Stimulated activated CD8-positive, alpha-beta memory T cell treated with anti-CD3 and anti-CD28 coated beads, Interleukin-12 subunit alpha, Interleukin-12 subunit beta, amount 100 ng/mL, for 24 hours (primary cell): ENCODE data around the gene CASZ1.

Source experiments
- DNase-seq: peaks from one replicate; pipeline ENCODE4 v3.0.0-alpha.2; 2020; ENCODE audit errors: extremely low read depth

CASZ1 gene

DNA sequence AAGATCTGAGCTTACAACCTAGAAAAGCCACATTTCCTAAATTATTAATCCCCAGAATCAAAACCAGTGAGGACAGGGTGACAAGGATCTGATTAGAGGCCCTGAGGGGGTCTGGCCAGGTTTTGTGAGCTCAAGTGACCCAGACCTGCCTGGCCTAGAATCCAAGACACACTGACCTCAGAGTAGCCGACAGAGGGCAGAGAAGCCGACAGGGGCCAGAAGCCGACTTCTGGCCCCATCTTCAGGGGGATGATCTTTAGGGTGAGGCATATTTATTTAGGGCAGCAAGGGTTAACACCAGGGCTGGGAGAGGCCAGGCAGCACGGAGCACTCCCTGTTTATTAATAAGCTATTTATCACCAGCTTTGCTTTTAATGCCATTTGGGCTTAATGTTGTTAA, 45.3 kb downstream of the CASZ1 start:
- DNase-seq: no peak

DNA sequence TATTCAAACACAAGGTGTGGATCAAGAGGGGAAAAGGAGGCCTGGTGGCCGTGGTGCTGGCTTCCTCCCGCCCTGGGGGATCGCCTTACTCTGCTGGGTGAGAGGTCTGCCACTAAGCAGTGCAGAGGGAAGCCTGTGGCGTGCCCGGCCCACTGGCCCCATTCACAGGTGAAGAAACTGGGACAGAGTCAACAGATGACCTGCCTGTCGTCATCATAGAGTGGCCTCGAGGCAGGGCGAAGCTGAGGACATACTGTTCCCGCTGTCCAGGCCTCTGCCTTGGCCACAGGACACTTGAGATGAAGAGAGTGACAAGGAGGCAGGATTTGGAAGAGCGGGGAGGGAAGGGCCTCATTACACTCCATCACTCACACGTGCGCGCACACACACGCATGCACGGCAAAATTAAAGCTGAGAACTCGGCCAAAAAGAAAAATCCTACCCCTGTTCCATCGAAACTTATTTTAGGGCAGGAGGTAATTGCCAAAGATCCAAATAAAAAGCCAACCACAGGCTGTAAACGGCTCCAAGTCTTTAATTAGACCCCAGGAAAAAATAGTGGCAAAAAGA, 50.5 kb downstream of the CASZ1 start:
- no peak for DNase-seq

DNA sequence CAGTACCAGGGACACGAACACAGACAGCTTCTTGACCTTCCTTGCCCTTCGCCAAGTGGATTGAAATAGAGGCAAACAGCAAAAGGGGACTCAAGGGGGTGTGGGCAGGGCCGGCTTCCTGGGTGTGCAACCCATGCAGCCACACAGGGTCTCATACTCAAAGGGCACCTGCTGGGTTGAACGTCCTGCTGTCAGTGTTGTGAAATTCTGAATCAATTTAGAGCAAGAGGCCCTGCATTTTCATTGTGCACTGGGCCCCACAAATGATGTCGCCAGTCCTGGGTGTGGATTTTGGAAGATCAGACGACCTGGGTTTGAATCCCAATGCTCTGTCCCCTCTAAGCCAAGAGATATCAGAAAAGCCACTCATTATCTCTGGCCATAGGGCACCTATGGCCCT, 51.1 kb downstream of the CASZ1 start:
- DNase-seq: no peak

DNA sequence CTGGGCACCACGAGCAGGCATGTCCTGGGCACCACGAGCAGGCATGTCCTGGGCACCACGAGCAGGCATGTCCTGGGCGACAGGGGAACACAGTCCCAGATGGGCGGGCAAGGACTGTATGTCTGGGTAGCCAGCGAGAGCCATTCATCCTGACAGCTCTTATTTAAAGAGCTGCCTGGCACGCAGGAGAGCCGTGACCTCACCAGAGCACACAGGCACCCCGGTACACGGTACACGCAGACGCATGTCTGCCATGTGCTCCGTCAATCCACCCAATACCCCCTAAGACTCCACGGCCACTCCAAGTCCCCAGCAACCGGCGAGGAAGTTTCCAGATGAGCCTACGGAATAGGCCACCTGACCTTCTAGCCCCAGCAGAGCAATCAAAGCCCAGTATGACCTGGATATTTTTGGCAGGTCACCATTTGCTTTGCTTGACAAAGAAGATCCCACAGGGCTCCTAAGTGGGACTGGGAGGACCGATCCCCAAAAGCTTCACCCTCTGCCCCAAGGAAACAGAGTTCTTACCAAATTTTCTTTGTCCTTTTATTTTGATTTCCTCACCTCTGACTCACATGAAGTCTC, 51.7 kb downstream of the CASZ1 start:
- no peak for DNase-seq

DNA sequence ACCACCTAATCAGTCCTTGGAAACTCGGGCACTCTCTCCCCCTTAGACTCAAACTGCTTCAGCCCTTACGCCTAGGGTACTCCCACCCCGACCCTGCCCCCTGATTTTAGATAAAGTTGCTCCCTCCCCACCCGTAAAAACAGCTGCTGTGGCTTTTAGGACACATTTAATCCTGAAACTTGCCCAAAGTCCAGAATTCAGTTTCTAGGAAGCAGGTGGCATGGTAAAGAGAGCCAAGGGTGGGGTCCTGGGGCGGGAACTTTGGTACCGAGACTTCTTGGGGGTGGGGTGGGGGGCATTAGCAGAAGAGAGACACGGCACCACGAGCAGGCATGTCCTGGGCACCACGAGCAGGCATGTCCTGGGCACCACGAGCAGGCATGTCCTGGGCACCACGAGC, 52.4 kb downstream of the CASZ1 start:
- DNase-seq: no peak

DNA sequence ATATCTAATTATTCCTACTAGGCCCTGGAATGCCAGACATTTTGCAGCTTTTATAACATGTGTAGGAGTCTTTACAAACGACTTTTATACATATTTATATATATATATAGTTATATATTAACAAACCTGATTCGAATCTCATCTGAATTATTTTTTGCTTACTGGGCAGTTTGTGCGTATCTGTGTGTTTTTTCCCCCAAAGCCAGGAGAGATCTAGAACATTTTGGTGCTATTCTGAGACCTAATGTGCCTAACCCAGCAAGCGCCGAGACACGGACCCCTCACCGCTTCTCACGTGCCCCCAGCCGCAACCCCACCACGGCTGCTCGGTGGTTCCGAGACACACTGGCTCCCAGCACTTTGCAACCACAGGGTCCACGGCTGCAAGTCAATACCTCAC, 54.8 kb downstream of the CASZ1 start:
- no peak for DNase-seq

DNA sequence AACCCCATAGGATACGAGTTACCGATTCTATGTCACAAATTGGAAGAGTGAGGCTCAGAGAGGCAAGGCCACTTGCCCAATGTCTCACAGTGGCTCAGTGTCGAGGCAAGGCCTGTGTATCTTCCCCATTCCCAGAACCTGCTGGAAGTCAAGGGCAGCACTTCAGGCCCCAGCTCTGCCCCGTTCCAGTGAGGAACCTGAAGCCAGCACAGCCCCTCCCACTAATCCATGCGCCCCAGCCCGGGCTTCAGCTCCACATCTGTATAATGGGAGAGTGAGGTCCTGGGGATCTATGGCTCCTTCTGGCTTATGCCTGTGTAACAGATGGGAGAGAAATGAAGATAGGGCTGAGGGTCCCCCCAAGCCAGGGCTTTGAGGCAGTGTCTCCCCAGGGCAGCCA, 56.3 kb downstream of the CASZ1 start:
- DNase-seq: no peak

DNA sequence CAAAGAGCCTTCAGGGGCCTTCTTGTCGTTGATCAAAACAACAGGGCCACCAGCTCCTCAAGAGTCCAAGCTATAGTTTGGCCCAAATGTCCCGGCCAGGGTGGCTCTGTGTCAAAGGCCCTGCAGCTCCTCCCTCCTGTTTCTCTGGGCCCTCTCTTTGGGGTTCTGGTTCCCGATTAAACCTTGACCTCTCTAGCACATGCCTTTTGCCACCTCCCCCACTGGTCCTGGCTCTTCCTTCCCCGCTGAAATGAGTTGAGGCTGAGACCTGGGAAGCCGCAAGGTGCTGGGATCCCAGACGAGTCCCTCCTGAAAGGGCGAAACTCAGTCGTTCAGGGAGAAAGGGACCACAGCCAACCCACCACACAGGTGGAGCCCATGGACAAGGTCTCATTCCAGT, 56.9 kb downstream of the CASZ1 start:
- no peak for DNase-seq

DNA sequence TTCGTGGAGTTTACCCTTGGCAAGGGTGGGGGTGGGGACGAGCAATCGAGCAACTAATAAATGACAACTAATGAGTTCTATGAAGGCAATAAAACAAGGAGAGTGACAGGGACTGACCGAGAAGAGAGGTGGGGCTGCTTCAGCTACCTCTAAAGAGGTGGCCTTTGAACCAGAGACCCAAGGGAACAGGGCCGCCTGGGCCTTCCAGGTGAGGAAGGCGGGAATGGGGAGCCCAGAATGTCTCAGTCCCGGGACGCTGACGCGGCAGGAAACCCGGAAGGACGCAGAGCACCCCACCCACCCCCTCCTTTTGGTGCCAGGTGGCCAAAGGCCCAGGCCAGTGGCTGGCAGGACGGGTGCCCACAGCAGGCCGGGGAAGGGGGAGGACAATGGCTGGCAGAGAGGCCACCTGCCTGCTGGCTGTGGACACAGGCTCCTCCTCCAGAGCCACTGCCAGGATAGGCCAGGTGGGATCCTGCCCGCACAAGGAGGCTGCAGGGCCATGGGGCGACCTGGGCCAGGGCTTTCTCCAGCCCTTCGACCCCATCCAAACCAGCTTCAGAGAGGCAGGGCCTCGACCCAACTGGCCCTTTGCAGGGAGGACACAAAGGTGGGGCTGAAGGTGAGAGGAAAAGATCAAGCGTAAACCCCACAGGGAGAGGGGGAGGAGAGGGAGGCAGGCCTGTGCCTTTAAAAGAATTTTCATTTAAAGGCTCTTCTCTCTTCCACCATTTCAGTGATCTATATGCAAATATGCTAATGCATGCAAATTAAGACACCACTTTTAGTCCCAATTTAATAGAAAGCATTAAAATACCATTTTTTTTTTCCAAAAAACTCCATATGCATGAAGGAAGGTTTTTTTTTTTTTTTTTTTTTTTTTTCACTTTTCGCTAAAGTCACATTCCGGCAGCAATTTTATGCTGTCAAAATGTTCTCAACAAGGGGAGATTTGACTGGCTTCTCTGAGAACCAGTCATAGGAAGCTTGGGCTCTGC, 58.1 kb downstream of the CASZ1 start:
- DNase-seq: no peak

DNA sequence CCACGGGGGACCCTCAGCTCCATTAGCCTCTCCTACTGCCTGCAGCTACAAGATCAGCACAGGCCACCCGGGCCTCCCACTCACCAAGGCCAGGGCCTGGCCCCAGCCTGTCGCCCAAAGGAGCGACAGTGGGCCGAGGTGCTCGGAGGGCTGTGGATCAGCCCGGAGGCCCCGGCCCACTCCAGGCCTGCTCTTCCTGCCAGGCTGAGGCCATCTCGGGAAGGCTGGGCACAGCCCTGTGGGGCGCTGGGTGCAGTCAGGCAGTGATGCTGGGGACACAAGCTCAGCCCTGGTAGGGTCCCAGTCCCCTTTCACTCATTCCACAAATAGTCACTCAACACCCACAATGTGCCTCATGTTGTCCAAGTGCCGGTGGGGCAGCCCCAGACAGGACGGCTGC, 58.8 kb downstream of the CASZ1 start:
- DNase-seq: no peak

DNA sequence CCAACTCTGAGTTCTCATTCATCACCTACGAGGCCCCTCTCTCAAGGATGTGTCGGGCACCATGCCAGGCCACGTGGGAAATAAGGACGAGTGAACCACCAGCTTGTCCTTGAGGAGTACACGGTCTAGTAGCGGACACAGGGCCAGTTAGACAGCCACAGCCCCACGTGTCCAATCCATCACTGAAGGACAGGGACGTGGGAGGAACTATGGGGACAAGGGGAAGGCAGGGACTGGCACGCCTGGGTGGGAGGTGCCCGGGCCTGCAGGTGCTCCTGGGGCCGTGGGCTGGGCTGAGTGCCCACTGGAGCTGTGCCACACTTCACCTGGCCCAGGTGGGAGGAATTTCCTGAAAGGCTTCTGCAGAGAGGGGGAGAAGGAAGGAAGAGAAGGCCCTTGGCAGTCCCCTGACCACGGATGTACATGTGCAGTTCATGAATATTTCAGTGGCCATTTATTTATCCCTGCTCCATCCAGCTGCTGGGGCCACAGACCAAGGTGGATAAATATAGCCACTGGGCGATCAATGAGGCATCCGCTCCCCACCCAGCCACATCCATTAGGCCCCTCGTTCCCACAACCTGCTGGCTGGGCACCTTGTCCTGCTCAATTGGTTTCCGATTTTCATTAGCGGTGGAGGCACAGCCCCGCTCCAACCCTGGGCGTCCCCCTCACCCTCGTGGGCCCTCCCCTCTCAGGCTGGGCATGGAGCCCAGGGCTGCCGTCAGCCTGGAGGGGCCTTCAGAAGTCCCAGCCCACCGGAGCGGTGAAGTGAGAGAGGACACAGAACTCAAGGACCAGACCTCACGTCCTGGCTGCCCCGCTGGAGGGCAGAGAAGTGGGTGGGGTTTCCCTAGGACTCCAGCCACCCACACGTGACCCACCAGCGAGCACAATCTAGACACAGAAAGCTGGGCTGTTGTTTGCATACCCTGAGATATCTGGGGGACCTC, 59.5 kb downstream of the CASZ1 start:
- DNase-seq: no peak

DNA sequence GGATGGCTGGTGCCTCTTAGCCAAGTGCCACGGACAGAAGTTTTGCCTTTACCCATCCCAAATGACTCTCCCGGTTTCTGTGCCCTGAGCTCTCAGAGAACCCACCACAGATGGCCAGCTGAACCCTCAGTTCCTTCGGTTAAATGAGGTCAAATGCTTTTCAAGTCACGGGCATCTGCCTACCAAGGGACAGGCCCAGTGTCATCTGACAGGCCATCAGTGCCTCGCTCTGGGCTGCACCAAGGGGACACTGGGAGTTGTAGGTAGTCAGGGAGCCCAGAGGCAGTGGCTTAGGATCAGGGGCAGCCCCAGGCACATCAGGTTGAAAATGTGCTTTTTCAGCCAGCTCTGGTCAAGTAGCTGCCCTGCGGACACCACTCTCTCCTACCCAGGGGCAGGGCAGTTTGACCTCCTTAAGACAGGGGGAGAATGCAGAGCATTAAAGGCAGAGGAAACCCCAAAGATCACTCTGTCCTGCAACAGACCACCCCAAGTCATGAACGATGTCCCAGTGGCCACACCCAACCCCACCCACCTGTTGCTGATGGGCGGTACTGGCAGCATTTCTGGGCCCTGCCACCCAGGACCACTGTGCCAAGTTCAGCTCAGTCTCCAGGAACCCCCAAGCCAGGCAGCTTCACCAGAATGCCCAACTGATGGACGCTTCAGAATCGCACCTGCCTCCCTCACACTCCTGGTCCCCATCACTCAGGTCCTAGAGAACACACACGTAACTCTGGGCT, 60.7 kb downstream of the CASZ1 start:
- DNase-seq: no peak

DNA sequence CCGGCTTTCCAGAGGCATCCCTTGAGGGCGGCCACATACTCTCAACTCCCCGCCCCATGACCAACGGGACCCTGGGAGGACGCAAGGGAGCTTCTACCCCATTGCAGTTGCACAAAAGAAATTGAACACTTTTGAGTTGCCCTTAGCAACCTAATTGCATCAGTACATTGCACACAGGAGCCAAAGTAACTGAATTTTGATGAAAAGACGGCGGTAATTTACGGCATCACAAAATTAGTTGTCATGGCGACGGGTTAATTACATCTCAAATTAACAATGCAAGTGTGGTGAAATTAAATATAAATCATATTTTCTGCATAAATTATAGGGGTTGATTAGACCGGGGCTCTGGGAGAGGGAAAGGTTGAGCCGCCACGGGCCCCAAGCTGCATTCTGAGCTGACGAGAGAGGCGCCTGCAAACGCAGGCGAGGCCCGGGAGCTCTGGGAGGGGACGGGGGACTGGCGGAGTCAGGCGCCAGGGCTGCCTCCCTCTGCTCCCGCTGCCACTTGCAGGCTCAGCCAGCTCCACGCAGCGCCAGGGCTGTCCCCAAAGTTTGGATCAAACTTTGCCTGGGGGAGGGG, 61.4 kb downstream of the CASZ1 start:
- DNase-seq: no peak

DNA sequence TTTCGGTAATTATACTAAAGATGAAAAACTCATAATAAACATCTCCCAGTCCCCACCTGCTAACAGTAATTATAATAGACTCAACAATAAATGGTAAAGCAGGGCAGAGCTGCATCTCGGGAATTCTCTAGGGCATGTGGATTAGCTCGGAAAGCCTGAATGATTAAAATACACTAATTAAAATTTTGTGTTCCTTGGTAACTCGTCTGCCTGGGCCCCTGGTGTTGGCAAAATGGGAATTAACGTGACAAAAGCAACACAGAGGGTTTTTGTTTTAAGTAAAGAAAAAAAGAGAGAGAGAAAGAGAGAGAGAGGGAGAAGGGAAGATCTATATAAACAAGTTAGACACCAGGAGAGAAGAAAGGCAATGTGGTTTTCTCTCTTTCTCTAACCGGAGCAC, 62.1 kb downstream of the CASZ1 start:
- DNase-seq: no peak

DNA sequence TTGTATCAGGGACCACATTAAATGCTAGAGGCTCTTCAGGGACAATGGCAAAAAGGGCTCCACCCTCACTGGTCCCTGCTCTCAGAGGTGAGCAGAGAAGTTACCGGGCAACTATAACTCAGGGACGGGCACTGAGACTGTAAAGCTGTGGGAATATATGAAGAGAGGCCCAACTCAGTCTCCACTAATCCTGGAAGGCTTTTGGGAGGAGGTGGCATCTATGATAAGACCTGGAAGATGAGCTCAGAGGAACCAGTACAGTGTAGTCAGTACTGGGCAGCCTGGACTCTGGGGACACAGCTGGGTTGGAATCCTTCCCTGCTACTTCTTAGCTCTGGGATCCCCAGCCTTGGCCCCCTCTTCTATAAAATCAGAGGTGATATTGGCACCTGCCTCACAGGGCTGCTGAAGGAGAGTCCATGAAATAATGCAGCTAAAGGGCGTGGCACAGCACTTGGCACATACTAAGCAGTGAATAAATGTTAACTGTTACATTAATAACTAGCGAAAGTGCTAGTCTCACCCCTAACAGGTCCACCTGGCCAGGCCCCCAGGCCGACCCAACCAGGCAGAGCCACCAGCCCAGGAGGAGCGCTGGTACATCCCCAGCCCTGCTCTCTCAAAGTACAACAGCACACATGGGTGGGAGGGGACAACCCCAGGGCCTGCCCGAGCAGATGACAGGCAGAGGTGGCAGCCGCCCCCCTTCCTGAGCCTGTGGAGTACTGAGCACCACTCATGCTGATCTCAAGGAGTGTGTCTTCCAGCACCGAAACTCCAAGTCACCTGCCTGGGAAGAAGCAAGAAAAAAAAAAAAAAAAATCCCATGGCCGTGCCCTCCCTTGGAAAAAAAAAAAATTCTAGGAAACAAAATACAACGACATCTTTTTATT, 62.7 kb downstream of the CASZ1 start:
- DNase-seq: peak; percentile 12

DNA sequence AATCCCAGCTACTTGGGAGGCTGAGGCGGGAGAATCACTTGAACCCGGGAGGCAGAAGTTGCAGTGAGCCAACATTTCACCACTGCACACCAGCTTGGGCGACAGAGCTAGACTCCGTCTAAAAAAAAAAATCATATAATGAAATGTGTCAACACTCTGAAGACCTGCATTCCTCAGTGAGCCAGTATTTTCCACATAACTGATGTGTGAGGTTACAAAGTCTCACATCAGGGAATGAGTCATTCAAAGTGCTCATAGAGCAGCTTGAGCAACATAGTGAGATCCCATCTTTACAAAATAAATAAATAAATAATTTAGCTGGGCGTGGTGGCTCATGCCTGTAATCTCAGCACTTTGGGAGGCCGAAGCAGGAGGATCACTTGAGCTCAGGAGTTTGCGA, 65.5 kb downstream of the CASZ1 start:
- DNase-seq: no peak

DNA sequence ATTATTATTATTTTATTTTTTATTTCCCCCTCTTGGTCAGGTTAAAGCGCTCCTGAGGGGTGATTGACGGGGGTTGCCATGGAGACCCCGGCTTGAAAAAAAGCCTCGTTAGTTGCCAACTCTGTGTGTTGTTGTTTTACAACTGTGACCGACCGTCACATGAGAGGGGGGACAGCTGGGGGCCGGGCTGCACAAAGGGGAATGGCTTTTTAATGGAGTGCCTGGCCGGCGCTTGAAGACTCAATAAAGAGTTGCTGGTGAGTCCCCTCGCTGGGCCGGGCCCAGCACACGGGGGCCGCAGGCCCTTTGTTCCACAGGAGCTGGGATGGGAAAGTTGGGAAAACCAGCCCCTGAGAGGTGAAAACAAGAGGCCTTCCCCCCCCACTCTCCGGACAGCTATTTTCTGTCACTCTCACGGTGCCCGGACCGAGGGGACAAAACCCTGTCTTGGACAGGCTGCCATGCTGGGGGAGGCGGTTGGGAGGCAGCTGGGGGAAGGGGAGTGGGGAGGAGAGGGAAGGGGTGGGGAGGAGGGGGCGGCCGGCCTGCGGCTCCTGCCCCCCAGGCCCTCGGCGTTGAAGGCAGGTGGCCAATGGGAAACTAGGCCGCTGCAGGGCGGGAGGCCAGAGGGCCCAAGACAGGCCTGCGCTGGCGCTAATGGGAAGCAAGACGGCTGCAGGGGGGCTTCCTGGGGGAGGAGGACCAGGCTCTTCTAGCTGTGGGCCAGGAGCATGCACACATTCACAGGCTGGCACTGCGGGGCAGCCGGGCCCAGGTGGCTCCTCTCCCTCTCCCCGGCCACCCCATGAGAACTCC, 67.6 kb downstream of the CASZ1 start:
- DNase-seq: no peak

DNA sequence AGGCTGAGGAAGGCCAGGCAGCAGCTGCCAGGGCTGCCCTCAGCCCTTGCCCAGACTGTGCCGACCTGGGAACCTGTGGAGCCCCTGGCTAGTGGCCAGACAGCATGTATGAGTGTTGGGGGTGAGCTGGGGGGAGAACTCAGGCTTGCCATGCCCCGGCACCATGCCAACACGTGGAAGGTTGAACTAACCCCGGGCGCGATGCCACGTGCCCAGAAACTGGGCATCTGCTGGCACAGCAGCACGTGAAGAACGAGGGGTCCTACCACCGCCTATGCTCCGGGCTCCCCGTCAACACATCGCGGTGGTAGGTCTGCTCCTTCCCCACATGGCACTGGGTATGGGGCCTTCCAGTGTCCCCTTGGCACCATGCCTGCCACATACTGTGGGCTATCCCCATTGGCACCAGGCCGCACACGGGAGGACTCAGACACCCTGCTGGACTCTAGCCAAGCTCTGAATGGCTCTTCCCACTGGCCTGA, 68.7 kb downstream of the CASZ1 start:
- DNase-seq: no peak

DNA sequence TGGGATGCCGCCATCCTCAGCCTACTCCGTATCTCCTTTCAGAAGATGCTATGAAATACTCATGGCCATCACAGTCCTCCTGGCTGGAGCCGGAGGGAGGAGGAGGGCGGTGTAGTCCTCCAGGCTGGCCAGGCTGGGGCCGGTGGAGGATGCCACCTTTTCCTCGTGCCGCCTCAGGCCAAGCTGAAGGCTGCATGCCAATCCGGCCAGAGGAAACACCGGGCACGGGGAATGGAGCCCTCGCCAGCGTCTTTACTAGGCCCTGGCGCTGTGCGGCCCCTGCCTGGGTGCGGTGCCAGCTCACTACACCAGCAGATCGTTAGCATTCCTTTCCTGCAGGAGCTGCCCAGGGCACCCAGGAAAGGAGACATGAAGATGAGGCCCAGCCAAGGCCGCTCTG, 70.1 kb downstream of the CASZ1 start:
- DNase-seq: no peak
